SK-N-MC (cell line): ENCODE results near the gene MAGI2.

Experiments
- EZH2 ChIP-seq: fragments of 200-600 bp; sonication (generic); IDR thresholded peaks from one replicate; pipeline ENCODE4 v1.6.1; 2017; ENCODE audit warnings: antibody characterized with exemption
- FOXP2 ChIP-seq: optimal IDR thresholded peaks from 2 replicates; pipeline ENCODE3; 2011; ENCODE audit warnings: mild to moderate bottlenecking, moderate library complexity; ENCODE audit not compliant: insufficient read depth; ENCODE audit errors: extremely low read length, control extremely low read depth
- POLR2AphosphoS5 ChIP-seq: IDR thresholded peaks from 2 replicates; pipeline ENCODE4 v1.6.1; 2012; ENCODE audit warnings: mild to moderate bottlenecking, low read depth, low read length, borderline replicate concordance

GRCh38 chr7:78218876-78219275 lies 1234.6 kb downstream of the MAGI2 start:
- no peak for TF ChIP-seq EZH2
- TF ChIP-seq POLR2AphosphoS5, result no peak
- no peak for TF ChIP-seq FOXP2
